Measurements from ENCODE around the gene GPR26. TPM values are rescaled to one million over a fixed set of nuclear protein-coding genes. Genes with fewer than 3 reads are reported as not detected.

The GPR26 gene
- total RNA-seq, 1 donor from 2014 or later: not detected

DNA sequence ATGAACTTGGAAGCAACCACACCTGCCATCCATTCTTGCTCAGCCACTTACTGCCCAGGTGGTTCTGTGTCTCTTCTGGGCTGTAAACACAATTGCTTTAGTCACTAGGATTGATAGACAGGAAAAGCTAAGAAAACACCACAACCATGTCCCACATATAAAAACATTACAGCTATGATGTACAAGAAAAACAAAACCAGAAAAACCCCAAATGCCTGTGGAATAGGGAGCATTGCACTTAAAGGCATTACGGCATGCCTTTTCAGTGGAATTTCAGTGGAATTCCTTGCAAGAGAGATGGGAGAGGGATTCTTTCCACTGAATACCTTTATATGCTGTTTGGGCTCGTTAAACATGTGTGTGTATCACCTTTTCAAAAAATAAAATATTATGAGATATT lies 44.2 kb upstream of the GPR26 start:
- peaks cover 10% of the 10 kb centered on the region for H3K9me3 ChIP-seq (replicated peaks)
- intact Hi-C loops (cut with micrococcal nuclease): no loop called here
- peaks cover 43% of the 10 kb centered on the region for H3K27me3 ChIP-seq (ENCODE audit: low read depth)
- no peak overlapping the region for H3K4me3 ChIP-seq
- no peaks in the 10 kb centered on the region for H3K4me1 ChIP-seq
- DNase-seq: no peak
- TF ChIP-seq, protein P1, sequence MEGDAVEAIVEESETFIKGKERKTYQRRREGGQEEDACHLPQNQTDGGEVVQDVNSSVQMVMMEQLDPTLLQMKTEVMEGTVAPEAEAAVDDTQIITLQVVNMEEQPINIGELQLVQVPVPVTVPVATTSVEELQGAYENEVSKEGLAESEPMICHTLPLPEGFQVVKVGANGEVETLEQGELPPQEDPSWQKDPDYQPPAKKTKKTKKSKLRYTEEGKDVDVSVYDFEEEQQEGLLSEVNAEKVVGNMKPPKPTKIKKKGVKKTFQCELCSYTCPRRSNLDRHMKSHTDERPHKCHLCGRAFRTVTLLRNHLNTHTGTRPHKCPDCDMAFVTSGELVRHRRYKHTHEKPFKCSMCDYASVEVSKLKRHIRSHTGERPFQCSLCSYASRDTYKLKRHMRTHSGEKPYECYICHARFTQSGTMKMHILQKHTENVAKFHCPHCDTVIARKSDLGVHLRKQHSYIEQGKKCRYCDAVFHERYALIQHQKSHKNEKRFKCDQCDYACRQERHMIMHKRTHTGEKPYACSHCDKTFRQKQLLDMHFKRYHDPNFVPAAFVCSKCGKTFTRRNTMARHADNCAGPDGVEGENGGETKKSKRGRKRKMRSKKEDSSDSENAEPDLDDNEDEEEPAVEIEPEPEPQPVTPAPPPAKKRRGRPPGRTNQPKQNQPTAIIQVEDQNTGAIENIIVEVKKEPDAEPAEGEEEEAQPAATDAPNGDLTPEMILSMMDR (IDR thresholded peaks at IDR 0.05; ENCODE audit: borderline replicate concordance): no peak
- H3K27ac ChIP-seq (replicated peaks): no peak overlapping the region
- H3K36me3 ChIP-seq: no peaks in the 10 kb centered on the region

DNA sequence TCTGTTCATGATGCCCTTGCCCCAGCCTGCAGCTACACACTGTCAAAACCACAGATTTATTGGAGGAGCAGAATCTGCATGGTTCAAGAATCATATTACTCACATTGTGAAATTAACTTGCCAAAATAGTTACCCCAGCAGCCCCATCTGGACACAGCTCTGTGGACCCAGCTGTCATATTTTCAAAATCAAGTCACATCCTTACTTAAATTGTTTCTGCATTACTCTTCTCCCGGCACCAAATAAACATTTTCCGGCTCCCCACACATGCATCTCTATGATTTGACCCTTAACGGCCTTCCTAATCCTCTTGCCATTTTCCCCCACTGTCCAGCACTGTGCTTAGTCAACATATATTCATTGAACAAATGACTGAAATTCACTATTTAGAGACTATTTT lies 43.8 kb upstream of the GPR26 start:
- intact Hi-C loops (cut with micrococcal nuclease): no loop called here
- Histone ChIP-seq H3K9me3 (replicated peaks) (peaks cover 12% of the 10 kb centered on the region), H3K27me3 (ENCODE audit: low read depth) (peaks cover 43% of the 10 kb centered on the region), H3K36me3 (no peaks in the 10 kb centered on the region), H3K4me3 (no peak overlapping the region), H3K4me1 (no peaks in the 10 kb centered on the region), H3K27ac (replicated peaks) (no peak overlapping the region)
- TF ChIP-seq, protein P1 (IDR thresholded peaks at IDR 0.05; ENCODE audit: borderline replicate concordance): no peak
- no peak for DNase-seq

- Histone ChIP-seq H3K9me3 (replicated peaks) (peaks cover 22% of the 10 kb centered on the region), H3K4me1 (no peaks in the 10 kb centered on the region), H3K27ac (replicated peaks) (no peak overlapping the region), H3K4me3 (no peak overlapping the region), H3K27me3 (ENCODE audit: low read depth) (peaks cover 32% of the 10 kb centered on the region), H3K36me3 (no peaks in the 10 kb centered on the region)
- no peak for DNase-seq
- TF ChIP-seq, protein P1 (IDR thresholded peaks at IDR 0.05; ENCODE audit: borderline replicate concordance): no peak
- intact Hi-C loops (cut with micrococcal nuclease): no loop called here
These were observed 42.1 kb upstream of the GPR26 start for GRCh38 chr10:123624086-123624485.

GRCh38 chr10:123633106-123633505 lies 33.0 kb upstream of the GPR26 start:
- intact Hi-C loops (cut with micrococcal nuclease): no loop called here
- H3K27ac ChIP-seq (replicated peaks): no peak overlapping the region
- H3K27me3 ChIP-seq (ENCODE audit: low read depth): peaks cover 35% of the 10 kb centered on the region
- peaks cover 37% of the 10 kb centered on the region for H3K9me3 ChIP-seq (replicated peaks)
- no peak overlapping the region for H3K4me3 ChIP-seq
- H3K4me1 ChIP-seq: no peaks in the 10 kb centered on the region
- no peak for DNase-seq
- no peaks in the 10 kb centered on the region for H3K36me3 ChIP-seq
- TF ChIP-seq, protein P1 (IDR thresholded peaks at IDR 0.05; ENCODE audit: borderline replicate concordance): no peak

DNA sequence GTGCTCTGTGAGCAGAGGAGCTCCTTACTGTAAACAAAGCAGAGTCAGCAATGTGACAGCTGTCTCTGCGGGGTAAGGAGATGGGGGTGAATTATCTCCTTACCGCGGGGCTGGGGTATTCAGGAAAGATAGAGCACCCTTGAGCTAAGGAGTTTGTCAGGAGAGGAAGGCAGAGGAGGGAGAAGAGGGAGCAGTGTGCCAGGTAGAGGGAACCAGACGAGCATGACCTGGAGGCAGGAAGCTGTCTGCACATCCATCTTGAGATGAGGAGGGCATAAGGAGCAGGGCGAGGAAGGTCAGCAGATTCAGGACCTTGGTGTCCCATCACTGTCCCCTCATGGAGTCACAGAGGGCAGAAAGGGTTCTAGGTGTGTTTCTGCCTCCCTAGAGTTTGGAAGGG lies 32.5 kb upstream of the GPR26 start:
- H3K36me3 ChIP-seq: no peaks in the 10 kb centered on the region
- H3K4me1 ChIP-seq: no peaks in the 10 kb centered on the region
- no peak overlapping the region for H3K27ac ChIP-seq (replicated peaks)
- no peak overlapping the region for H3K4me3 ChIP-seq
- peaks cover 32% of the 10 kb centered on the region for H3K9me3 ChIP-seq (replicated peaks)
- TF ChIP-seq, protein P1 (IDR thresholded peaks at IDR 0.05; ENCODE audit: borderline replicate concordance): no peak
- no peak for DNase-seq
- intact Hi-C loops (cut with micrococcal nuclease): no loop called here
- peaks cover 38% of the 10 kb centered on the region for H3K27me3 ChIP-seq (ENCODE audit: low read depth)

GRCh38 chr10:123634221-123634620 lies 31.9 kb upstream of the GPR26 start:
- H3K27me3 ChIP-seq (ENCODE audit: low read depth): peaks cover 44% of the 10 kb centered on the region
- no peak overlapping the region for H3K4me3 ChIP-seq

More at GRCh38 chr10:123634221-123634620, 31.9 kb upstream of the GPR26 start:
- TF ChIP-seq, protein P1 (IDR thresholded peaks at IDR 0.05; ENCODE audit: borderline replicate concordance): no peak
- H3K4me1 ChIP-seq: no peaks in the 10 kb centered on the region
- no peak for DNase-seq
- peaks cover 27% of the 10 kb centered on the region for H3K9me3 ChIP-seq (replicated peaks)
- H3K36me3 ChIP-seq: no peaks in the 10 kb centered on the region
- intact Hi-C loops (cut with micrococcal nuclease): no loop called here
- H3K27ac ChIP-seq (replicated peaks): no peak overlapping the region
